Spleen (tissue), 11 donors: ENCODE data around the gene SPNS2. TPM values are rescaled to one million over a fixed set of nuclear protein-coding genes. Genes with fewer than 3 reads are reported as not detected.
"Not testable (repeated sequence)": the region's sequence is repeated elsewhere in the genome, so short reads cannot be mapped to it uniquely, and the experiment has no call there.

Experiments used
- DNase-seq: peaks from one replicate; pipeline ENCODE4 v3.0.0-alpha.2; 2020
- H3K27ac ChIP-seq, 8 donors: fragments of 200-600 bp; sonication (generic) in 7 of 8; 1 replicate in 4 of 8; 2 replicates in 4 of 8; pipeline versions ENCODE4 v1.5.0 to v1.8.0; 2016 to 2021; ENCODE audit warnings: inconsistent platforms in 4 of 8, mild to moderate bottlenecking in 4 of 8, moderate library complexity in 1 of 8
- H3K27me3 ChIP-seq, 7 donors: fragments of 200-600 bp; sonication (generic) in 6 of 7; replicated peaks in 1 of 7; 1 replicate in 4 of 7; 2 replicates in 3 of 7; pipeline versions ENCODE4 v1.5.0 to v1.8.0; 2016 to 2021; ENCODE audit warnings: inconsistent platforms in 3 of 7, mild to moderate bottlenecking in 1 of 7
- H3K36me3 ChIP-seq, 6 donors: fragments of 200-600 bp; sonication (generic) in 5 of 6; 1 replicate in 4 of 6; 2 replicates in 2 of 6; pipeline versions ENCODE4 v1.5.0 to v1.8.0; 2016 to 2021; ENCODE audit warnings: inconsistent platforms in 2 of 6
- H3K4me1 ChIP-seq, 6 donors: fragments of 200-600 bp; sonication (generic) in 5 of 6; 1 replicate in 3 of 6; 2 replicates in 3 of 6; pipeline versions ENCODE4 v1.5.0 to v1.8.0; 2016 to 2021; ENCODE audit warnings: inconsistent platforms in 3 of 6
- H3K4me3 ChIP-seq, 8 donors: fragments of 200-600 bp; sonication (generic) in 7 of 8; 1 replicate in 4 of 8; 2 replicates in 4 of 8; pipeline versions ENCODE4 v1.5.0 to v1.8.0; 2016 to 2021; ENCODE audit warnings: inconsistent platforms in 4 of 8, mild to moderate bottlenecking in 4 of 8, moderate library complexity in 2 of 8
- H3K9me3 ChIP-seq, 8 donors: fragments of 200-600 bp; sonication (generic) in 7 of 8; 1 replicate in 4 of 8; 2 replicates in 4 of 8; pipeline versions ENCODE4 v1.5.0 to v1.8.0; 2016 to 2021; ENCODE audit warnings: inconsistent platforms in 4 of 8
- POLR2A ChIP-seq, 3 donors: fragments of 450-650 bp; IDR thresholded peaks; one replicate each; pipeline ENCODE4 v1.5.1; 2017; ENCODE audit warnings: antibody characterized with exemption in 3 of 3, mild to moderate bottlenecking in 1 of 3
- POLR2AphosphoS5 ChIP-seq, 3 donors: sonication (generic); formaldehyde crosslinking; IDR thresholded peaks; one replicate each; pipeline ENCODE4 v1.5.1; 2017; ENCODE audit warnings: antibody characterized with exemption in 3 of 3
- WGBS, 5 donors: extraction: QIAGEN DNeasy Blood & Tissue Kit in 3 of 5; methylation state at CpG; one replicate each; pipeline versions ENCODE4 v1.1.5 to v1.1.7; 2013 to 2018; 5-methylcytosine and 5-hydroxymethylcytosine counted together
- intact Hi-C: fragments of 100-400 bp; cut with DNase I; formaldehyde crosslinking; loops from one replicate; pipeline ENCODE4 v1.15.0; 2023; ENCODE audit warnings: low total_unique reads
- polyA plus RNA-seq, 3 donors: library from polyadenylated mRNA; stranded (reverse); fragments of 200-250 nt; gene quantifications; one replicate each; pipeline ENCODE4 v1.2.1, GENCODE V29; 2013
- total RNA-seq, 7 donors: library from RNA; depleted of rRNA in 3 of 7; stranded (reverse); fragments of >200 nt in 3 of 7; fragmentation: NEBNext Ultra II Directional in 4 of 7; extraction: Animal tissue kit (Norgen Biotek cat#: 25700) in 4 of 7; gene quantifications; one replicate each; pipeline versions ENCODE4 v1.1.0 to v1.2.1, GENCODE V29; 2016 to 2021
- TF ChIP-seq, protein P1 (sequence below), 11 experiments: fragments of 200-600 bp in 7 of 11; fragments of 450-650 bp in 4 of 11; sonication (generic) in 4 of 11; IDR thresholded peaks in 8 of 11; conservative IDR thresholded peaks in 3 of 11; 1 replicate in 7 of 11; 2 replicates in 4 of 11; pipeline versions ENCODE4 v1.4.0 to v1.8.0; 2016 to 2021; ENCODE audit warnings: antibody characterized with exemption in 11 of 11, inconsistent platforms in 4 of 11, mild to moderate bottlenecking in 1 of 11
- donor health status: healthy with polysubstance abuse.
- donor health status: DM: no; HTN: no; CAD: no; lungs with moderate emphysema.
- donor health status: DM: no; HTN: no; CAD: no.
- donor health status: Bipolar disorder and iron deficiency.
- donor health status: healthy.
- donor health status: DM: no; HTN: no; CAD: no.
- donor health status: DM: yes; HTN: yes; CAD: no.

Gene SPNS2
- total and polyA plus RNA-seq, 10 donors: 8.1 to 53.5 (median 22.9) TPM

DNA sequence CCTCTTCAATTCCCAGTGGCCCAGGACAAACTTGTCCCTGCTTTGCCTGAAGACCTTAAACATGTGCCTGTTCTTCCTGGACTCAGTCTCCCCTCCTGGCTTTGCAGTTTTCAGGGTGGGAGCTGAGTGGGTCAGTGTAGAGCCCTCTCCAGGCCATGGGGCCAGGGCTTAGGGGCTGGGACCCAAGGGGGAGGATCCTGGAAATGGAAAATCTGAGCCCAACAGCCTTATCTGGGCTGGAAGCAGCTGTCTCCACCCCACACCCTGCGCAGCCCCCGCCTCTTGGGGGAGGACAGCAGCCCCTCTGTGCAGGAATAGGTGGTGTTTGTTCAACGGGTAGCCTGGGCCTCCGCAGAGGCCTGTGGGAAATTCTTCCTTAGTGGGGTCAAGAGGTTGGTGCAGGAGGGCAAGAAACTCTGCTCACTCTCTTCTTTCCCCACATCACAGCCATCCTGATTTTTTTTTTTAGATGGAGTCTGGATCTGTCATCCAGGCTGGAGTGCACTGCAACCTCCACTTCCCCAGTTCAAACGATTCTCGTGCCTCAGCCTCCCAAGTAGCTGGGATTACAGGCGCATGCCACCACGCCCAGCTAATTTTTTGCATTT, 78.8 kb downstream of the SPNS2 start:
- Histone ChIP-seq H3K27ac (no peak overlapping the region), H3K4me3 (no peak overlapping the region), H3K27me3 (peaks cover 0 to 13% (median 5%) of the 10 kb centered on the region in 7 donors), H3K36me3 (no peaks in the 10 kb centered on the region), H3K9me3 (no peaks in the 10 kb centered on the region), H3K4me1 (peaks cover 0 to 5% (median 0%) of the 10 kb centered on the region in 6 donors)
- WGBS, 5 donors: 80 to 86% (median 84%) methylated on average over 7 to 8 of the region's 8 CpGs
- TF ChIP-seq, protein P1, sequence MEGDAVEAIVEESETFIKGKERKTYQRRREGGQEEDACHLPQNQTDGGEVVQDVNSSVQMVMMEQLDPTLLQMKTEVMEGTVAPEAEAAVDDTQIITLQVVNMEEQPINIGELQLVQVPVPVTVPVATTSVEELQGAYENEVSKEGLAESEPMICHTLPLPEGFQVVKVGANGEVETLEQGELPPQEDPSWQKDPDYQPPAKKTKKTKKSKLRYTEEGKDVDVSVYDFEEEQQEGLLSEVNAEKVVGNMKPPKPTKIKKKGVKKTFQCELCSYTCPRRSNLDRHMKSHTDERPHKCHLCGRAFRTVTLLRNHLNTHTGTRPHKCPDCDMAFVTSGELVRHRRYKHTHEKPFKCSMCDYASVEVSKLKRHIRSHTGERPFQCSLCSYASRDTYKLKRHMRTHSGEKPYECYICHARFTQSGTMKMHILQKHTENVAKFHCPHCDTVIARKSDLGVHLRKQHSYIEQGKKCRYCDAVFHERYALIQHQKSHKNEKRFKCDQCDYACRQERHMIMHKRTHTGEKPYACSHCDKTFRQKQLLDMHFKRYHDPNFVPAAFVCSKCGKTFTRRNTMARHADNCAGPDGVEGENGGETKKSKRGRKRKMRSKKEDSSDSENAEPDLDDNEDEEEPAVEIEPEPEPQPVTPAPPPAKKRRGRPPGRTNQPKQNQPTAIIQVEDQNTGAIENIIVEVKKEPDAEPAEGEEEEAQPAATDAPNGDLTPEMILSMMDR (IDR thresholded peaks at IDR 0.05 in 8 of 11, conservative IDR thresholded peaks at IDR 0.05 in 3 of 11): no peak
- TF ChIP-seq POLR2A (IDR thresholded peaks at IDR 0.05) (no peak), POLR2AphosphoS5 (IDR thresholded peaks at IDR 0.05) (no peak)
- intact Hi-C loops: no loop called here
- peak; percentile 30 for DNase-seq

DNA sequence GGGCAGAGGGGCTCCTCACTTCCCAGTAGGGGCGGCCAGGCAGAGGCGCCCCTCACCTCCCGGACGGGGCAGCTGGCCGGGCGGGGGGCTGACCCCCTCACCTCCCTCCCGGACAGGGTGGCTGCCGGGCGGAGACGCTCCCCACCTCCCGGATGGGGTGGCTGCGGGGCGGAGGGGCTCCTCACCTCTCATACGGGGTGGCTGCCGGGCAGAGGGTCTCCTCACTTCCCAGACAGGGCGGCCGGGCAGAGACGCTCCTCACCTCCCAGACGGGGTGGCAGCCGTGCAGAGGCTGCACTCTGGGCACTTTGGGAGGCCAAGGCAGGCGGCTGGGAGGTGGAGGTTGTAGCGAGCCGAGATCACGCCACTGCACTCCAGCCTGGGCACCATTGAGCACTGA, 79.7 kb downstream of the SPNS2 start:
- 94 to 99% (median 97%) methylated on average over 8 to 23 of the region's 24 CpGs for WGBS, 5 donors
- H3K36me3 ChIP-seq, intact Hi-C loops, H3K4me1 ChIP-seq, H3K9me3 ChIP-seq, H3K27ac ChIP-seq, H3K4me3 ChIP-seq: not testable (repeated sequence)
- H3K27me3 ChIP-seq: peaks cover 2 to 22% (median 13%) of the 10 kb centered on the region in 7 donors
- peak; percentile 43 for DNase-seq

DNA sequence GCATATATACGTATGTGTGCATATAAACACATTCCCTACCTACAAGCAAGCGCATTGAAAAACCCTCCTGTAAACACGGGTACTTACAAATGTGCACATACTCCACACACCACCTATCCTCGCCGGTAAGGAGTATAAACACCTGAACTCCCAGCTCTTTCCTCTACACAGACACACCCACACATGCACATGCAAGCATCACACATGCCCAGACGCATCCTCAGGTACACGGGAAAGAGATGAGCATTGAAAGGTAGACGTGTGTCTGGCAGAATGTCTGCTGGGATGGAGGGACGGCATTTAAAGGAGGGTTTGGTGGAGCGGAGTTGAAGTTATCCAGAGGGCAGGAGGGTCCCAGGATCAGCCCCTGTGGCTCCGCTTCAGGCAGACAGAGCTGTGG, 81.0 kb downstream of the SPNS2 start:
- peaks cover 4 to 35% (median 26%) of the 10 kb centered on the region in 7 donors for H3K27me3 ChIP-seq
- 81 to 91% (median 84%) methylated on average over 11 of the region's 11 CpGs for WGBS, 5 donors
- H3K9me3 ChIP-seq: no peaks in the 10 kb centered on the region
- H3K4me3 ChIP-seq: no peak overlapping the region
- H3K4me1 ChIP-seq: peaks cover 6 to 15% (median 13%) of the 10 kb centered on the region in 6 donors
- TF ChIP-seq POLR2AphosphoS5 (IDR thresholded peaks at IDR 0.05) (no peak), POLR2A (IDR thresholded peaks at IDR 0.05) (no peak)
- TF ChIP-seq, protein P1 (IDR thresholded peaks at IDR 0.05 in 8 of 11, conservative IDR thresholded peaks at IDR 0.05 in 3 of 11): no peak
- no peaks in the 10 kb centered on the region for H3K36me3 ChIP-seq
- H3K27ac ChIP-seq: no peak overlapping the region
- DNase-seq: peak; percentile 33
- intact Hi-C loops: no loop called here

- intact Hi-C loops: no loop called here
- Histone ChIP-seq H3K36me3 (no peaks in the 10 kb centered on the region), H3K27ac (no peak overlapping the region), H3K4me1 (peaks cover 6 to 21% (median 16%) of the 10 kb centered on the region in 6 donors), H3K27me3 (peaks cover 4 to 41% (median 33%) of the 10 kb centered on the region in 7 donors), H3K4me3 (no peak overlapping the region), H3K9me3 (no peaks in the 10 kb centered on the region)
- 22 to 48% (median 45%) methylated on average over 5 to 7 of the region's 7 CpGs for WGBS, 5 donors
- peak; percentile 46 for DNase-seq
- TF ChIP-seq POLR2A (IDR thresholded peaks at IDR 0.05) (no peak), POLR2AphosphoS5 (IDR thresholded peaks at IDR 0.05) (no peak)
- TF ChIP-seq, protein P1 (IDR thresholded peaks at IDR 0.05 in 8 of 11, conservative IDR thresholded peaks at IDR 0.05 in 3 of 11): no peak
Measured at GRCh38 chr17:4580291-4580690, 81.6 kb downstream of the SPNS2 start.
